Spleen (tissue), 11 donors: ENCODE data around the gene GEMIN4. TPM values are rescaled to one million over a fixed set of nuclear protein-coding genes. Genes with fewer than 3 reads are reported as not detected.

Experiments used
- DNase-seq: peaks from one replicate; pipeline ENCODE4 v3.0.0-alpha.2; 2020
- H3K27ac ChIP-seq, 8 donors: fragments of 200-600 bp; sonication (generic) in 7 of 8; 1 replicate in 4 of 8; 2 replicates in 4 of 8; pipeline versions ENCODE4 v1.5.0 to v1.8.0; 2016 to 2021; ENCODE audit warnings: inconsistent platforms in 4 of 8, mild to moderate bottlenecking in 4 of 8, moderate library complexity in 1 of 8
- H3K27me3 ChIP-seq, 7 donors: fragments of 200-600 bp; sonication (generic) in 6 of 7; replicated peaks in 1 of 7; 1 replicate in 4 of 7; 2 replicates in 3 of 7; pipeline versions ENCODE4 v1.5.0 to v1.8.0; 2016 to 2021; ENCODE audit warnings: inconsistent platforms in 3 of 7, mild to moderate bottlenecking in 1 of 7
- H3K36me3 ChIP-seq, 6 donors: fragments of 200-600 bp; sonication (generic) in 5 of 6; 1 replicate in 4 of 6; 2 replicates in 2 of 6; pipeline versions ENCODE4 v1.5.0 to v1.8.0; 2016 to 2021; ENCODE audit warnings: inconsistent platforms in 2 of 6
- H3K4me1 ChIP-seq, 6 donors: fragments of 200-600 bp; sonication (generic) in 5 of 6; 1 replicate in 3 of 6; 2 replicates in 3 of 6; pipeline versions ENCODE4 v1.5.0 to v1.8.0; 2016 to 2021; ENCODE audit warnings: inconsistent platforms in 3 of 6
- H3K4me3 ChIP-seq, 8 donors: fragments of 200-600 bp; sonication (generic) in 7 of 8; 1 replicate in 4 of 8; 2 replicates in 4 of 8; pipeline versions ENCODE4 v1.5.0 to v1.8.0; 2016 to 2021; ENCODE audit warnings: inconsistent platforms in 4 of 8, mild to moderate bottlenecking in 4 of 8, moderate library complexity in 2 of 8
- H3K9me3 ChIP-seq, 8 donors: fragments of 200-600 bp; sonication (generic) in 7 of 8; 1 replicate in 4 of 8; 2 replicates in 4 of 8; pipeline versions ENCODE4 v1.5.0 to v1.8.0; 2016 to 2021; ENCODE audit warnings: inconsistent platforms in 4 of 8
- POLR2A ChIP-seq, 3 donors: fragments of 450-650 bp; IDR thresholded peaks; one replicate each; pipeline ENCODE4 v1.5.1; 2017; ENCODE audit warnings: antibody characterized with exemption in 3 of 3, mild to moderate bottlenecking in 1 of 3
- POLR2AphosphoS5 ChIP-seq, 3 donors: sonication (generic); formaldehyde crosslinking; IDR thresholded peaks; one replicate each; pipeline ENCODE4 v1.5.1; 2017; ENCODE audit warnings: antibody characterized with exemption in 3 of 3
- WGBS, 5 donors: extraction: QIAGEN DNeasy Blood & Tissue Kit in 3 of 5; methylation state at CpG; one replicate each; pipeline versions ENCODE4 v1.1.5 to v1.1.7; 2013 to 2018; 5-methylcytosine and 5-hydroxymethylcytosine counted together
- intact Hi-C: fragments of 100-400 bp; cut with DNase I; formaldehyde crosslinking; loops from one replicate; pipeline ENCODE4 v1.15.0; 2023; ENCODE audit warnings: low total_unique reads
- polyA plus RNA-seq, 3 donors: library from polyadenylated mRNA; stranded (reverse); fragments of 200-250 nt; gene quantifications; one replicate each; pipeline ENCODE4 v1.2.1, GENCODE V29; 2013
- total RNA-seq, 7 donors: library from RNA; depleted of rRNA in 3 of 7; stranded (reverse); fragments of >200 nt in 3 of 7; fragmentation: NEBNext Ultra II Directional in 4 of 7; extraction: Animal tissue kit (Norgen Biotek cat#: 25700) in 4 of 7; gene quantifications; one replicate each; pipeline versions ENCODE4 v1.1.0 to v1.2.1, GENCODE V29; 2016 to 2021
- TF ChIP-seq, protein P1 (sequence below), 11 experiments: fragments of 200-600 bp in 7 of 11; fragments of 450-650 bp in 4 of 11; sonication (generic) in 4 of 11; IDR thresholded peaks in 8 of 11; conservative IDR thresholded peaks in 3 of 11; 1 replicate in 7 of 11; 2 replicates in 4 of 11; pipeline versions ENCODE4 v1.4.0 to v1.8.0; 2016 to 2021; ENCODE audit warnings: antibody characterized with exemption in 11 of 11, inconsistent platforms in 4 of 11, mild to moderate bottlenecking in 1 of 11
- donor health status: healthy with polysubstance abuse.
- donor health status: DM: no; HTN: no; CAD: no; lungs with moderate emphysema.
- donor health status: DM: no; HTN: no; CAD: no.
- donor health status: Bipolar disorder and iron deficiency.
- donor health status: healthy.
- donor health status: DM: no; HTN: no; CAD: no.
- donor health status: DM: yes; HTN: yes; CAD: no.

Gene GEMIN4
- total and polyA plus RNA-seq, 10 donors, result 5.7 to 24.9 (median 19.2) TPM

DNA sequence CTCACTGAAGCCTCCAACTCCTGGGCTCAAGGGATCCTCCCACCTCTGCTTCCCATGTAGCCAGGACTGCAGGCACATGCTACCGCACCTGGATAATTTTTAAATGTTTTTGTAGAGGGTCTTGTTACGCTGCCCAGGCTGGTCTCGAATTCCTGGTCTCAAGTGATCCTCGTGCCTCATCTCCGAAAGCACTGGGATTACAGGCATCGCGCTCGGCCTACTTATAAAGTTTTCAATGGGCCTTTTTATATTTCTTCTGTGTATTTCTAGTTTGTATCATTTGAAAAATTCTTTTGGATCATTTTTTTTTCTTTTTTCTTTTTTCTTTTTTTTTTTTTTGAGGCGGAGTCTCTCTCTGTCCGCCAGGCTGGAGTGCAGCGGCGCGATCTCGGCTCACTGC, 27.0 kb downstream of the GEMIN4 start:
- WGBS, 5 donors, result 90 to 98% (median 97%) methylated on average over 14 of the region's 14 CpGs
- Histone ChIP-seq H3K9me3 (no peaks in the 10 kb centered on the region), H3K27me3 (no peaks in the 10 kb centered on the region), H3K27ac (no peak overlapping the region), H3K4me3 (no peak overlapping the region), H3K4me1 (peaks cover 0 to 5% (median 0%) of the 10 kb centered on the region in 6 donors), H3K36me3 (no peaks in the 10 kb centered on the region)
- DNase-seq, result no peak
- TF ChIP-seq POLR2A (IDR thresholded peaks at IDR 0.05), result no peak
- TF ChIP-seq, protein P1, sequence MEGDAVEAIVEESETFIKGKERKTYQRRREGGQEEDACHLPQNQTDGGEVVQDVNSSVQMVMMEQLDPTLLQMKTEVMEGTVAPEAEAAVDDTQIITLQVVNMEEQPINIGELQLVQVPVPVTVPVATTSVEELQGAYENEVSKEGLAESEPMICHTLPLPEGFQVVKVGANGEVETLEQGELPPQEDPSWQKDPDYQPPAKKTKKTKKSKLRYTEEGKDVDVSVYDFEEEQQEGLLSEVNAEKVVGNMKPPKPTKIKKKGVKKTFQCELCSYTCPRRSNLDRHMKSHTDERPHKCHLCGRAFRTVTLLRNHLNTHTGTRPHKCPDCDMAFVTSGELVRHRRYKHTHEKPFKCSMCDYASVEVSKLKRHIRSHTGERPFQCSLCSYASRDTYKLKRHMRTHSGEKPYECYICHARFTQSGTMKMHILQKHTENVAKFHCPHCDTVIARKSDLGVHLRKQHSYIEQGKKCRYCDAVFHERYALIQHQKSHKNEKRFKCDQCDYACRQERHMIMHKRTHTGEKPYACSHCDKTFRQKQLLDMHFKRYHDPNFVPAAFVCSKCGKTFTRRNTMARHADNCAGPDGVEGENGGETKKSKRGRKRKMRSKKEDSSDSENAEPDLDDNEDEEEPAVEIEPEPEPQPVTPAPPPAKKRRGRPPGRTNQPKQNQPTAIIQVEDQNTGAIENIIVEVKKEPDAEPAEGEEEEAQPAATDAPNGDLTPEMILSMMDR (IDR thresholded peaks at IDR 0.05 in 8 of 11, conservative IDR thresholded peaks at IDR 0.05 in 3 of 11), result no peak
- TF ChIP-seq POLR2AphosphoS5 (IDR thresholded peaks at IDR 0.05), result no peak
- intact Hi-C loops, result no loop called here

- no peaks in the 10 kb centered on the region for H3K27me3 ChIP-seq
- no peak overlapping the region for H3K4me3 ChIP-seq
- H3K36me3 ChIP-seq, result no peaks in the 10 kb centered on the region
- DNase-seq, result no peak
- 74 to 81% (median 78%) methylated on average over 5 of the region's 5 CpGs for WGBS, 5 donors
- H3K9me3 ChIP-seq, result no peaks in the 10 kb centered on the region
- intact Hi-C loops, result no loop called here
- TF ChIP-seq, protein P1 (IDR thresholded peaks at IDR 0.05 in 8 of 11, conservative IDR thresholded peaks at IDR 0.05 in 3 of 11), result no peak
- TF ChIP-seq POLR2A (IDR thresholded peaks at IDR 0.05), result no peak
- no peak for TF ChIP-seq POLR2AphosphoS5 (IDR thresholded peaks at IDR 0.05)
- H3K4me1 ChIP-seq, result peaks cover 0 to 6% (median 0%) of the 10 kb centered on the region in 6 donors
- no peak overlapping the region for H3K27ac ChIP-seq
Measured at GRCh38 chr17:721540-721937, 30.5 kb downstream of the GEMIN4 start.

DNA sequence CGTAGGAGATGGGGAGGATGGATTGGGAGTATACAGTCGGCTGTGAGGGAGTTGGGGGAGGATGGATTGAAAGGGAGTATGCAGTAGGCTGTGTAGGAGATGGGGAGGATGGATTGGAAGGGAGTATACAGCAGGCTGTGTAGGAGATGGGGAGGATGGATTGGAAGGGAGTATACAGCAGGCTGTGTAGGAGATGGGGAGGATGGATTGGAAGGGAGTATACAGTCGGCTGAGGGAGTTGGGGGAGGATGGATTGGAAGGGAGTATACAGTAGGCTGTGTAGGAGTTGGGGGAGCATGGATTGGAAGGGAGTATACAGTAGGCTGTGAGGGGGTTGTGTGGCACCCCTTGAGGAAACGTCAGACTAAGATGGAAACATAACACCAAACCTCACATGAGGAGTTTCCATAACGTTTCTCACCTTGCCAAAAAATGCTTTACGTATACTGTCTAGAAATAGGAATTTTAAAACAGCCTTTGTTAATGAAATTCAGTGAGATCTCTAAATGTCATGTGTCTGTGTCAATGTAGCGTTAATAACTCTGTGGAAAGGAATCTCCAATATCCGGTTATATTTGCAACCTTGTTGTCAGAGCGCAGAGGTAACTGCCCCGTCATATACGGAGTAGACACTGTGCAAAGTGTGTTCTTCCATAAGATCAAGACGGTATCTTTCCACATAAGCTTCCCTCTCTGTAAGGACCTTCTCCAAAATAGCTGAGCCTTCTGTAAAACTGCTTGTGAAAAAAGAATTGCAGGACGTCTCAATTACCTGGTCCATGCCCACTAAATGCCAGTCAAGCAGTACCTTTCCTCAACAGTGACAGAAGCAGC, 31.1 kb downstream of the GEMIN4 start:
- DNase-seq, result no peak
- Histone ChIP-seq H3K9me3 (no peaks in the 10 kb centered on the region), H3K4me1 (peaks cover 0 to 8% (median 3%) of the 10 kb centered on the region in 6 donors), H3K36me3 (no peaks in the 10 kb centered on the region), H3K27me3 (no peaks in the 10 kb centered on the region), H3K4me3 (no peak overlapping the region), H3K27ac (no peak overlapping the region)
- intact Hi-C loops, result no loop called here
- TF ChIP-seq, protein P1 (IDR thresholded peaks at IDR 0.05 in 8 of 11, conservative IDR thresholded peaks at IDR 0.05 in 3 of 11), result no peak
- TF ChIP-seq POLR2A (IDR thresholded peaks at IDR 0.05) (no peak), POLR2AphosphoS5 (IDR thresholded peaks at IDR 0.05) (no peak)
- 77 to 87% (median 81%) methylated on average over 13 of the region's 13 CpGs for WGBS, 5 donors

DNA sequence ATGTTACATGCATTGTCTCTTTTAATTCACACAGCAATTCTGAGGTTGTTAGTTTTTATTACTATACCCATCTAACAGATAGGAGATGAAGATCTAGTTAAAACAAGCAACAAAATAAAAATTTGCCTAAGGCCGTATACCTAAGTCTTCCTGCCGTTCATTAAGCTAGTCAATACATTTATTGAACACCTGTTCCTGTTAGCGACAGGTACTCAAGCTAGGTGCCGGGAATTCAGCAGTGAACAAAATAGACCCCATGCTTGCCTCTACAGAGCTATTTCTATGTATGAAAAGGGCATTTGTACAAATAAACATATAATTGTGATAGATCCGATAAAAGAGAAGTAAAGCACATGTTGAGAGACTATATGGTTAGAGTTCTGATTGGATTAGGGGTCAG, 34.0 kb downstream of the GEMIN4 start:
- H3K27me3 ChIP-seq, result no peaks in the 10 kb centered on the region
- peaks cover 12 to 32% (median 24%) of the 10 kb centered on the region in 6 donors for H3K4me1 ChIP-seq
- no peak overlapping the region for H3K4me3 ChIP-seq
- intact Hi-C loops, result no loop called here
- no peaks in the 10 kb centered on the region for H3K9me3 ChIP-seq
- TF ChIP-seq, protein P1 (IDR thresholded peaks at IDR 0.05 in 8 of 11, conservative IDR thresholded peaks at IDR 0.05 in 3 of 11), result no peak
- no peak for TF ChIP-seq POLR2AphosphoS5 (IDR thresholded peaks at IDR 0.05)
- 93 to 98% (median 95%) methylated on average over 5 of the region's 5 CpGs for WGBS, 5 donors
- no peak for DNase-seq
- H3K36me3 ChIP-seq, result no peaks in the 10 kb centered on the region
- no peak overlapping the region for H3K27ac ChIP-seq
